NCI-H1105 (cell line): ENCODE data around the gene EBI3.
"Not testable (repeated sequence)": the region's sequence is repeated elsewhere in the genome, so short reads cannot be mapped to it uniquely, and the experiment has no call there.

Experiments
- DNase-seq: peaks from one replicate; lab custom pipeline; 2025; lab: John Stamatoyannopoulos, UW

The EBI3 gene

DNA sequence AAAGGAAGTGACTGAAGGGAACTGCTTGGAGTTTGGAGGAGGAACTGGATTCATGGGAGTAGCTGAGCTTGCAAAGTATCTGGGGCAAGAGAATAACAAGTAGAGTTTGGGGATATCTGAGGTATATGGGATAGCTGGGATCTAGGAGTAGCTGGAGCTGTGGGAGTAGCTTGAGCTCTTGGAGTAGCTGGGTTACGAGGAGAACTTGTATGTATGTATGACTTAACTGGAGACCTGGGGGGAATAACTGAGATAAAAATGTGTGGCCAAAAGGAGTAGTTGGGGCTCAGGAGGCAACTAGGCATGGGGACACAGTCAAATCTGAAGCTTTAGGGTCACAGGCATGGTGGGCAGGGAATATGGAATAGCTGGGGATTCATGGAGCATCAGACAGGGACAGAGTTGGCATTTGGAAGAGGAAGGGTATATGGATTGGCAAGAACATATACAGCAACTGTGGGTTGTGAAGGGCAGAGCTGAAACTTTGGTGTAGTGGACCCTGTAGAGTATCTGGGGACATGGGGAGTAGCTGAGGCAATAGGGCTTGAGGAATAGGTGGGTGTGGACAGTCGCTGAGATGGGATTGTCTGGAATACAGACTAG lies 28.3 kb upstream of the EBI3 start:
- no peak for DNase-seq

- DNase-seq = no peak
Measured at GRCh38 chr19:4201798-4202197, 27.5 kb upstream of the EBI3 start.

GRCh38 chr19:4206818-4207484 lies 22.4 kb upstream of the EBI3 start:
- no peak for DNase-seq

GRCh38 chr19:4208385-4209094 lies 20.8 kb upstream of the EBI3 start:
- no peak for DNase-seq

GRCh38 chr19:4210166-4210731 lies 19.1 kb upstream of the EBI3 start:
- no peak for DNase-seq

DNA sequence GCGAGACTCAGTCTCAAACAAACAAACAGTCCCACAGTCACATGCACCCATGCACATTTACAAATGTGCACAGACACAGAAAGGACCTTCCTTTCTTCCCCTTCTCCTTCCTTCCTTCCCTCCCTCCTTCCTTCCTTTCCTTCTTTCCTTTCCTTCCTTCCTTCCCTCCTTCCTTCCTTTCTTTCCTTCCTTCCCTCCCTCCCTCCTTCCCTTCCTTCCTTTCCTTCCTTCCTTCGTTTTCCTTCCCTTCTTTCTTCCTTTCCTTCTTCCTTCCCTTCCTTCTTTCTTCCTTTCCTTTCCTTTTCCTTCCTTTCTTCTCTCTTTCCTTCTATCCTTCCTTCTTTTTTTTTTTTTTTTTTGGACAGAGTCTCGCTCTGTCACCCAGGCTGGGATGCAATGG lies 16.2 kb upstream of the EBI3 start:
- no peak for DNase-seq

- DNase-seq = no peak
Measured at GRCh38 chr19:4215807-4216206, 13.5 kb upstream of the EBI3 start.

- no peak for DNase-seq
Measured at GRCh38 chr19:4216846-4217245, 12.5 kb upstream of the EBI3 start.

DNA sequence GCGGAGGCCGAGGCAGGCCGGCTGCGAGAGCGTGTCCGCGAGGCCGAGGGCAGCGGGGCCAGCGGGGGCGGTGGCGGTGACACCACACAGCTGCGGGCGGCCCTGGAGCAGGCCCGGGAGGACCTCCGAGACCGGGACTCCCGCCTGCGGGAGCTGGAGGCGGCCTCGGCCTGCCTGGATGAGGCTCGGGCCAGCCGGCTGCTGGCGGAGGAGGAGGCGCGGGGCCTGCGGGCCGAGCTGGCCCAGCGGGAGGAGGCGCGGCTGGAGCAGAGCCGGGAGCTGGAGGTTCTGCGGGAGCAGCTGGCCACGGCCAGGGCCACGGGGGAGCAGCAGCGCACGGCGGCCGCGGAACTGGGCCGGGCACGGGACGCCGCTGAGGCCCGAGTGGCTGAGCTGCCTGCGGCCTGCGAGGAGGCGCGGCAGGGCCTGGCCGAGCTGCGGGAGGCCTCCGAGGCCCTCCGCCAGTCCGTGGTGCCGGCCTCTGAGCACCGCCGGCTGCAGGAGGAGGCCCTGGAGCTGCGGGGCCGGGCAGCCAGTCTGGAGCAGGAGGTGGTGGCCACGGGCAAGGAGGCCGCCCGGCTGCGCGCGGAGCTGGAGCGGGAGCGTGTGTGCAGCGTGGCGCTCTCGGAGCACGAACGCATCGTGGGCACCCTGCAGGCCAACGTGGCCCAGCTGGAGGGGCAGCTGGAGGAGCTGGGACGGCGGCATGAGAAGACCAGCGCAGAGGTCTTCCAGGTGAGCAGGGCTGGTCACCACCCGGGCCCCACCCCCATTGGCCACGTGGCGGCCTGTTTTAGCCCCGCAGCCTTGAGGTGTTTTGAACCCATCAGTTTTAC lies 11.7 kb upstream of the EBI3 start:
- no peak for DNase-seq

DNA sequence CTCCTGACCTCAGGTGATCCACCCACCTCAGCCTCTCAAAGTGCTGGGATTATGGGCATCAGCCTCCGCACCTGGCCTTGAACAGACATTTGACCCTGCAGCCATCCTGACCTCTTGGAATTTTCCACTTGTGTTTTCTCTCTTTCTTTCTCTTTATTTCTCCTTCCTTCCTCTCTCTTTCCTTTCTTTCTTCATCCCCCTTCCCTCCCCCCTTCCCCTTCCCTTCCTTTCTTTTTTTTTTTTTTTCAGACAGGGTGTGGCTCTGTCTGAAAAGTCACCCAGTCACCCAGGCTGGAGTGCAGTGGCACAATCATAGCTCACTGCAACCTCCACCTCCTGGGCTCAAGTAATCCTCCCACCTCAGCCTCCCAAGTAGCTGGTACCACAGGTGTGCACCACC lies 10.8 kb upstream of the EBI3 start:
- DNase-seq = not testable (repeated sequence)

GRCh38 chr19:4220188-4220587 lies 9.1 kb upstream of the EBI3 start:
- no peak for DNase-seq

DNA sequence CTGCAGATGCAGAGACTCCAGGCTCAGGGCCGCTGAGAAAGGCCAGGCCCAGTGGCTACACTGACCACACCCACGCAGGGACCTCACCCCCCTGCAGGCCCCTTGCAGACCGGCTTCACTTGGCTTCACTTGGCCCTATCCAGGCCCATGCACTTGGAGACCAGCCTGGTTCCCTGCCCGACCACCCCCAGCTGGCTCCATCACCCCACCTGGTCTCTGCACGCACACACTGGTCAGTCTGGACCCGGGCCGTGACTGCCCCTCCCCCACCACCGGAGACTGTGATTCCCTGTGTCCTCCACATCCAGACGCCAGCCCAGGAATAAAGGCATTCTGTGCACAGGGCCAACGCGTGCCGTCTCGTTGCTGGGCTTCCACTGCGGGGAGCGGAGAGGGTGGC lies 4.9 kb upstream of the EBI3 start:
- no peak for DNase-seq

DNA sequence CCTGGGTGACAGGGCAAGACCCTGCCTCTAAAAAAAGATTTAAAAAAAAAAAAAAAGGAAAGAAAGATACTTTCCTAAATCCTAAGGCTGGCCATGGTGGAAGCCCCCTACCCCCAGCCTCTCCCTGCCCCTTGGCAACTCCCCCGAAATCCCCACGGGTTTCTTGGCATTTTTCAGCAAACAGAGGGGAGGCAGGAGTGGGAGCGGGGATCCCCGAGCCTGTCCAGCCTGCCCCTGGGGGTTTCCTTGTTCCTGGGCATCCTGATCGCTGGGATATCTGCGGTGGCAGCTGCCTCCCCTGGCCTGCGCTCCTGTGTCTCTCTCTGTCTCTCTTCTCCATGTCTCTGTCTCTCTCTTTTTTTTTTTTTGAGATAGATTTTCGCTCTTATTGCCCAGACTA lies 3.4 kb upstream of the EBI3 start:
- DNase-seq = no peak

DNA sequence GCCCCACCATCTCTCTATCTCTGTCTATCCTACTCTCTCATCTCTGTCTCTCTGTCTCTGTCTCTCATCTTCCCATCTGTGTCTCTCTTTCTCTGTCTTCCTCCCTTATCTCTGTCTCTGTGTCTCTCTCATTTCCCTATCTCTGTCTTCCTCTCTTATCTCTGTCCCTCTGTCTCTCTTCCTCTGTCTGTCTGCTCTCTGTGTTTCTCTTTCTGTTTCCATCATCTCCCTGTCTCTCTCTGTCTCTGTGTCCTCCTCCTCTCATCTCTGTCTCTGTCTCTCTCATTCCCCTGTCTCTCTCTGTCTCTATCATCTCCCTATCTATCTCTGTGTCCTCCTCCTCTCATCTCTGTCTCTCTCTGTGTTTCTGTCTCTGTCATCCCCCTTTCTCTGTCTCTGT lies 1.6 kb upstream of the EBI3 start:
- DNase-seq = no peak

DNA sequence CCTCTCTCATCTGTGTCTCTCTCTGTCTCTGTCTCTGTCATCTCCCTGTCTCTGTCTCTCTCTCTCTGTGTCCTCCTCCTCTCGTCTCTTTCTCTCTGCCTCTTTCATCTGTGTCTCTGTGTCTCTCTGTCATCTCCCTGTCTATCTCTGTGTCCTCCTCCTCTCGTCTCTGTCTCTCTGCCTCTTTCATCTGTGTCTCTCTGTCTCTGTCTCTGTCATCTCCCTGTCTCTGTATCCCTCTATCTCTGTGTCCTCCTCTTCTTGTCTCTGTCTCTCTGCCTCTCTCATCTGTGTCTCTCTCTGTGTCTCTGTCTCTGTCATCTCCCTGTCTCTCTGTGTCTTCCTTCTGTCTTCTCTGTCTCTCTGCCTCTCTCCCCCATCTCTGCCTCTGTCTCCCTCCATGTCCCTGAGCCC lies 551 bp upstream of the EBI3 start:
- no peak for DNase-seq

DNA sequence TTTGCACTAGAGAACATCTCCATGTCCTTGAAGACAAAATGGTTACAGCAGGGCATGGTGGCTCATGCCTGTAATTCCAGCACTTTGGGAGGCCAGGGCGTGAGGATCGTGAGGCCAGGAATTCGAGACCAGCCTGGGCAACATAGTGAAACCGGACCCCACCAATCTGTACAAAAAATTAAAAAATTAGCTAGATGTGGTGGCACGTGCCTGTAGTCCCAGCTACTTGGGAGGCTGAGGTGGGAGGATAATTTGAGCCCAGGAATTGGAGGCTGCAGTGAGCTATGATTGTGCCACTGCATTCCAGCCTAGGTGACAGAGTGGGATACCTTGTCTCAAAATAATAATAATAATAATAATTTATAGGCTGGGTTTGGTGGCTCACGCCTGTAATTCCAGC lies 914 bp downstream of the EBI3 start:
- not testable (repeated sequence) for DNase-seq

DNA sequence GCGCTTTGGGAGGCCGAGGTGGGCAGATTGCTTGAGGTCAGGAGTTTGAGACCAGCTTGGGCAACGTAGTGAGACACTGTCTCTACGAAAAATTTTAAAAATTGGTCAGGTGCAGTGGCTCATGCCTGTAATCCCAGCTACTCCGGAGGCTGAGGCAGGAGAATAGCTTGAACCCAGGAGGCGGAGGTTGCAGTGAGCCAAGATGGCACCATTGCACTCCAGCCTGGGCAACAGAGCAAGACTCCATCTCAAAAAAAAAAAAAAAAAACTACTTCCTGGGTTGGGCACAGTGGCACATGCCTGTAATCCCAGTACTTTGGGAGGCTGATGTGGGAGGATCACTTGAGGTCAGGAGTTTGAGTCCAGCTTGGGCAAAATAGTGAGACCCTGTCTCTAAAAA lies 2.2 kb downstream of the EBI3 start:
- DNase-seq = not testable (repeated sequence)

DNA sequence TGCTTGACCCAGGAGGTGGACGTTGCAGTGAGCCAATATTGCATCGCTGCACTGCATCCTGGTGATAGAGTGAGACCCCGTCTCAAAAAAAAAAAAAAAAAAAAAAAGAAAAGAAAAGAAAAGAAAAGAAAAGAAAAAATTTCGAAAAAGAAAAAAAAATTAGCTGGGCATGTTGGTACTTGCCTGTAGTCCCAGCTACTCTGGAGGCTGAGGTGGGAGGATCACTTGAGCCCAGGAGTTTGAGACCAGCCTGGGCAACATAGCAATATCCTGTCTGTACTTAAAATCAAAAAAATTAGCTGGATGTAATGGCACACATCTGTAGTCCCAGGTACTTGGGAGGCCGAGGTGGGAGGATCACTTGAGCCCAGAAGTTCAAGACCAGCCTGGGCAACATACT lies 2.8 kb downstream of the EBI3 start:
- DNase-seq = not testable (repeated sequence)

GRCh38 chr19:4232614-4233281 lies 3.4 kb downstream of the EBI3 start:
- no peak for DNase-seq

DNA sequence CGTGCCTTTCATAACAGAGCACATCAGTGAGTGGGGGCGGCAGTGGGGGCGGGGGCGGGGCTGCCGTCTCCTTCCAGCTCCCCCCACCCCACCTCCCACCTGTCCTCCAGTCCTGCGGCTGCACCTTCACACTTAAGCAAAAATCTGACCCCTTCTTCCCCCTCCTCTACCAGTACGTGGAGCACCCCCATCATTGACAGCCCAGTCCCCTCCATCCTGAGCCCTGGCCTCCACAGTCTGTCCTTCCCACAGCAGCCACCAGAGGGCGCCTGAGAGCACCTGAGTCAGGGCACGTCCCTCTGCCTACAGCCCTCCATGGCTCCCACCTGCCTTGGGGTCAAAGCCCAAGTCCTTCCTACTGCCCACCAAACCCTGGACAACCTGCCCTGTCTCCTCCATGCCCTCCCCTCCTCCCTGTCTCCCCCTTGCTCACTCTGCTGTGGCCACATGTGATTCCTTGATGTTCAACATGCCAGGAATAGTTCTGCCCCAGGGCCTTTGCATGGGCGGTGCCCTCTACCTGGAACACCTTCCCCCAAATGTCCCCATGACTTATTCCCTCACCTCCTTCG lies 4.0 kb downstream of the EBI3 start:
- no peak for DNase-seq

- no peak for DNase-seq
Measured at GRCh38 chr19:4234142-4234861, 5.0 kb downstream of the EBI3 start.
